ENCODE data around the gene PFKFB4.

PFKFB4 gene

GRCh38 chr3:48507256-48508061 is 49.1 kb downstream of the PFKFB4 start:
- TF ChIP-seq CTCF (IDR thresholded peaks at IDR 0.05; ENCODE audit: extremely low read depth, missing control alignments) = peak; percentile 29
- DNase-seq (ENCODE audit: low spot score) = peak; percentile 81

GRCh38 chr3:48505968-48506504 is 50.6 kb downstream of the PFKFB4 start:
- DNase-seq (ENCODE audit: low spot score) = no peak
- no peak for TF ChIP-seq CTCF (IDR thresholded peaks at IDR 0.05; ENCODE audit: extremely low read depth, missing control alignments)

GRCh38 chr3:48505146-48505545 is 51.5 kb downstream of the PFKFB4 start:
- no peak for DNase-seq (ENCODE audit: low spot score)
- TF ChIP-seq CTCF (IDR thresholded peaks at IDR 0.05; ENCODE audit: extremely low read depth, missing control alignments) = no peak

GRCh38 chr3:48504051-48504946 is 52.3 kb downstream of the PFKFB4 start, which contains the start of gene SHISA5:
Gene SHISA5 (minus strand): TSS chr3:48504174. CDS start chr3:48504094, 80 bp downstream.
- TF ChIP-seq CTCF (IDR thresholded peaks at IDR 0.05; ENCODE audit: extremely low read depth, missing control alignments) = no peak
- DNase-seq (ENCODE audit: low spot score) = peak; percentile 81

- no peak for TF ChIP-seq CTCF (IDR thresholded peaks at IDR 0.05; ENCODE audit: extremely low read depth, missing control alignments)
- DNase-seq (ENCODE audit: low spot score) = peak; percentile 44
Measured at GRCh38 chr3:48503401-48504050, 53.1 kb downstream of the PFKFB4 start.

GRCh38 chr3:48502728-48503168 is 53.9 kb downstream of the PFKFB4 start:
- no peak for DNase-seq (ENCODE audit: low spot score)
- TF ChIP-seq CTCF (IDR thresholded peaks at IDR 0.05; ENCODE audit: extremely low read depth, missing control alignments) = no peak

Measured in GM20000 (cell line).